HG02642 (cell line): ENCODE data around the gene PODN.

ENCODE experiments used
- ATAC-seq: cut with Tn5 transposase; IDR thresholded peaks from one replicate; pipeline ENCODE4 v1.9.1; 2021; ENCODE audit warnings: mild to moderate bottlenecking; ENCODE audit not compliant: unreplicated experiment, poor library complexity

PODN gene

DNA sequence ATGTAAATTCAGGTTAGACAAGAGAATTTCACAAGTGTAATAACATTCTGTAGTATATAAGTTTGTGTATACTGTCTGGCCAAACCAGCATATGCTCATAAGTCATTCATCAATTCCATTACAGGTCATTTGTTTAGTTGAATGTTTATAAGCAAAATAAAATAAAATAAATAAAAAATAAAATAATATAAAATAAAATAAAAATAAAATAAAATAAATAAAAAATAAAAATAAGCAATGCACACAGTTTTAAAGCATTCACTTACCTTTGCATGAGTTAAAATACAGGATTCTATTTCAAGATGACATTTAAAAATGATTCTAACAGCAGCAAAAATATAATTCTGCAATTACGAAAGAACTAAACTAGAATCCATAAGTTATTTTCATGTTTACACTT is 9.9 kb downstream of the PODN start:
- no peak for ATAC-seq

GRCh38 chr1:53073287-53073686 is 11.3 kb downstream of the PODN start:
- ATAC-seq = no peak

DNA sequence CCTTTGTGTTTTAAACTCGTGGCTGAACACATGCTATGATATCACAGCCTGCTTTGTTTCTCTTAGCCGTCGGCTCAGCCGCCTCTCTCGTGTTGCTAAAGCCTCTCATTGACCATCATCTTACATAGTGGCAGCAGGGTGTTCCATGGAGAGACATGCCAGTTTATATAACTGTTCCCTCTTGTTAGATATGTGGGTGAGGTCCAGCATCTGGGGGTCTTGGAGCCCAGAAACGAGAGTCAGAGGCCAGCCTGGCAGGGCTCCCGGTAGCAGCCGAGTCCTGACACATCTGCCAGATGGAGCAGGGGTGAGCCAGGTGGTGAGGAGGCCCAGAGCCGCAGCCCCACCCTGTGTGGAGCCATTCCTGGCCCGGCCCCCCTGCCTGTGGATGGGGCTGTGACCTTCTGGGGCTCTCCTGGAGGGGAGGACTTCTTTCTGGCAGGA is 11.9 kb downstream of the PODN start:
- no peak for ATAC-seq

DNA sequence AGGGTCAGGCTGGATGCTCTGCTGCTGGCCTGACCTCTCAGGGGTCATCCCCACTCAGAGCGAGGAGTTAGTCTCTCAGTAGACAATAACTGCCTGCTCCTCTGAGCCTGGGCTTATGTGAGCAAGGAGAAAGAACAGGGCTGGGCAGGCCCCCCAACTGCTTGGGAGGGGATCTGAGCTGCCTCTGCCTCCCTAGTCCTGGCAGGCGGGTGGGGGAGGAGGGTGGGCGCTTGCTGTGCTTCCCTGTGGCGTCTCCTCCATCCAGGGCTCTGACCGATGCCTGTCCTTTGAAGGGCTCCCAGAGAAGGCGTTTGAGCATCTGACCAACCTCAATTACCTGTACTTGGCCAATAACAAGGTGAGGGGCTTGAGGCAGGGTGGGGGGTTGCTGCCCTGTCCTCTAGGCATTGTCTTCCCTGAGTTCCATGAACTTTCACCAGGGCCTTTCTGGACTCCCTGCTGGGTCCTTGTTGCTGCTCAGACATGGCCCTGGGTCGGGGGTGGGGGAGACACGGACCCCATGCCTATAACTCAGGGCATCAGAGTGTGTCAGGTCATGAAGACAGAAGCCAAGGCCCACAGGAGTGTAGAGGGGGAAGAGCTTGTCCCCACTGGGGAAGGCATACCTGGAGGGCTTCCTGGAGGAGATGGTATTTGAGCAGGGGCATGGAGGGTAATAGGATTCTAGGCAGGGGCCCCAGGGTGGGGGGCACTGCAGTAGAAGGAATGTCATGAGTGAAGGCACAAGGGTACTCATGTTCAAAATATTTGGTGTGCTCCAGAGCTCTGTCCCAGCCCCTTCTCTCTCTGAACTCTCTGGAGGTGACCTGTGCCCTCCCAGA is 12.5 kb downstream of the PODN start:
- ATAC-seq = no peak

GRCh38 chr1:53075206-53075605 is 13.2 kb downstream of the PODN start:
- no peak for ATAC-seq

GRCh38 chr1:53075761-53076163 is 13.7 kb downstream of the PODN start:
- no peak for ATAC-seq

GRCh38 chr1:53076165-53076564 is 14.2 kb downstream of the PODN start:
- ATAC-seq = no peak

DNA sequence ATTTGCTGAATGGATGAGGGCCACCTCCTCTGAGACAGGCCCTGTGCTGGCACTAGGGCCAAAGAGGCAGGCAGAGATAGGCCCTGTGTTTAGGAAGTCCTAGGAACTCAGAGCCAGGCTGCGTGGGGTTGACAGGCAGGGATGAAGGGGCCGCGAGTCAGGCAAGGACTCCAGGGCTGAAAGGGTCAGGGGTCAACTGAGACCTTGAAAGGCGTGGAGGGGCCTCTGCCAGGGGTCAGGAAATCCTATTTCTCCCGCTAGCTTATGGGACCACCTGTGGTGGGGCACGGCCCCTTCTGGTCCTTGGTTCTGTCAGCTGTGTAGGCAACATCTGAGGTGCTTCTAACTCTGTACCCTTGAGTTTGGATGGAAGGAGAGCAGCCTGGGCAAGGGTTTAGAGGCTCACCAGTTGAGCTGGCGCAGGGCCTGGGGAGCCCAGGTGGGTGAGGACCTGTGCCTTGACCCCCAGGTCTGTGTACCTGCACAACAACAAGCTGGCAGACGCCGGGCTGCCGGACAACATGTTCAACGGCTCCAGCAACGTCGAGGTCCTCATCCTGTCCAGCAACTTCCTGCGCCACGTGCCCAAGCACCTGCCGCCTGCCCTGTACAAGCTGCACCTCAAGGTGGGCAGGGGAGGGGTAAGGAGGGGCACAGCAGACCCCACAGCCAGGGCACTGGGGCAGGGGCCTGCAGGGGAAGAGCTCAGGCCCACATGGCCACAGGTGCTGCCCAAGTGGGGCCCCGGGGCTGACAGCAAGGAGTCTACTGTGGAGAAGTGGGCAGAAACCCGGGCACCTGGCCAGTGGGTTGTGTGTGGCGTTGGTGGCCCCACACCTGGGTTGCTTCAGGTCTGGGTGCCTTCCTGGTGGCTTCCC is 14.9 kb downstream of the PODN start:
- ATAC-seq = no peak

DNA sequence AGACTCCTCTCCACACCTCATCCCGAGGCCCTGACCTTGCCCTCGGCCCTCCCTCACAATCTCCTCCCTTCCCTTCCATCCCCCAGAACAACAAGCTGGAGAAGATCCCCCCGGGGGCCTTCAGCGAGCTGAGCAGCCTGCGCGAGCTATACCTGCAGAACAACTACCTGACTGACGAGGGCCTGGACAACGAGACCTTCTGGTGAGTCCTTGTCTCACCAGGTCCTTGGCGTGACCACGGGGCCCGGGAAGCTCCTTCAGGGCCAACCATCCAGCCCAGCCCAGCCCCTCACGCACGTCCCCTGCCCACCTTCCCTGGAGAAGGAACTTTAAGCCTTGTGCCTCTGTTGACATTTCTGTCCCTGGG is 15.6 kb downstream of the PODN start:
- ATAC-seq = no peak

GRCh38 chr1:53078333-53079101 is 16.5 kb downstream of the PODN start:
- no peak for ATAC-seq

GRCh38 chr1:53079251-53079650 is 17.2 kb downstream of the PODN start:
- ATAC-seq = no peak

GRCh38 chr1:53080041-53080440 is 18.0 kb downstream of the PODN start:
- no peak for ATAC-seq

- ATAC-seq = no peak
These were observed 18.8 kb downstream of the PODN start for GRCh38 chr1:53080769-53081168.

- ATAC-seq = no peak
These were observed 19.5 kb downstream of the PODN start for GRCh38 chr1:53081384-53082066.

DNA sequence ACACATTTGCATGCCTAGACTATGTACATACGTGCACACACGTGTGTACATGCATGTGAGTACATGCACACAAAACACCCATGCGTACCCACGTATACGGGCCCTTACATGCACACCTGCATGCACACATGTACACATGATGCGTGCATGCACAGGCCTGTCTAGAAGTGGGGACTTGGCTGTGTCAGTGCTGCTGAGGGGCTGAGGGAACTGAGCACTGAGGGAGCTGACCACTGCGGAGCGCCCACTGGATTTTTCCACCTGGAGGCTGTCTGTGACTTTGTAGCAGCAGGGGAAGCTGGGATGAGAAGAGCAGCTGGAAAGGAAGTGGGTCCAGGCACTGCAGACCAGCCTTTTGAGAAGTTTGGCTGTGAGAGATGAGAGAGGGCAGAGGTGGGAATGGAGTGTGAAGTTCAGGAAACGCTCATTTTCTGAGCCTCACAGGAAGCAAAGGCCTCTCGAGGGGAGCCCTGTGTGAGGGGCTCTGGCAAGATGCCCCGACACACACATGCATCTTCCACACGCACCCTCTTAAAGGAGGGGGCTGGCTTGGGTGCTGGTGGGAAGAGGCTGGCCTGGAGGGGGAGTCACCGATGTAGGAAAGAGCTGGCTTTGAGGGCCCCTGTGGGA is 20.9 kb downstream of the PODN start:
- no peak for ATAC-seq

DNA sequence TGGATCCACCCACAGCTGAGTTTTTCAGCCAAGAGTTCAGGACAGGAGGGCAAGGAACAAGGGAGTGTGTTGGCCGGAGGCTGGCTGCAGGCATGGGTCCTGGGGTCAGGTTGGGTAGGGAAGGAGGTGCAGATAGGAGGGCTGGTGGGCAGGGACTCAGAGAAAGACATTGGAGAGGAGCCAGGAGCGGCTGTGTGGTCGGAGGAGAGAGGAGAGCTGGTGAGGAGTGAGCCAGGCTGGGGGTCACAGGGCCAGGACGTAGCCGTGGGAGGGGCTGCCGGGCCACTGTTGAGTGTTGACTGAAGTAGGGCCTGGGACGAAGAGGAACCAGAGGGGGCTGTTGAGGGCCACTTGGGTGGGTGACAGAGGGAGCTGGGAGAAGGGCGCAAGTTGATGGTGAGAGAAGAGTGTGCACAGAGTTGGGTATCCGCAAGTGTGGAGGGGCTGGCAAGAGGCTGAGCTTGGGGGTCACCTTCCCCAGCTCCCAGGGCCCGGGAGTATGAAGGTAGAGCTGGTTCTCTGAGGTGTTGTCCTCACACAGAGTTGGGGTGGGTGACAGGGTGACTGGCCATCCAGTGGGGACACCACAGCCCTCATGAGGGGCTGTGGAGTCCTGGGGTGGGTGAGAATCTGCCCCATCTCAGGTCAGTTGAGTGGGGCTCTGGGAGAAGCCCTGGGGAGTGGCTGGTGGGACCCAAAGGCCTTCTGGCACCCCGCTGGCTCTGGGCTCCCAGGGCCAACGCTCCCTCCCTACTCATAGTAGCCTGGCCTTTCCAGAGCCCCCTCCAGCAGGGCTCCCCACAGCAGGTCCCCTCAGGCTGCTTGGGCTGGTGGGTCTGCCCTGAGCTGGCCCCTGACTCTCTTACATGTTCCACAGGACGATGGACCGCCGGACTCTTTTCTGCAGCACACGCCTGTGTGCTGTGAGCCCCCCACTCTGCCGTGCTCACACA is 21.9 kb downstream of the PODN start:
- no peak for ATAC-seq

DNA sequence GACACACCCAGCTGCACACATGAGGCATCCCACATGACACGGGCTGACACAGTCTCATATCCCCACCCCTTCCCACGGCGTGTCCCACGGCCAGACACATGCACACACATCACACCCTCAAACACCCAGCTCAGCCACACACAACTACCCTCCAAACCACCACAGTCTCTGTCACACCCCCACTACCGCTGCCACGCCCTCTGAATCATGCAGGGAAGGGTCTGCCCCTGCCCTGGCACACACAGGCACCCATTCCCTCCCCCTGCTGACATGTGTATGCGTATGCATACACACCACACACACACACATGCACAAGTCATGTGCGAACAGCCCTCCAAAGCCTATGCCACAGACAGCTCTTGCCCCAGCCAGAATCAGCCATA is 22.6 kb downstream of the PODN start:
- no peak for ATAC-seq

DNA sequence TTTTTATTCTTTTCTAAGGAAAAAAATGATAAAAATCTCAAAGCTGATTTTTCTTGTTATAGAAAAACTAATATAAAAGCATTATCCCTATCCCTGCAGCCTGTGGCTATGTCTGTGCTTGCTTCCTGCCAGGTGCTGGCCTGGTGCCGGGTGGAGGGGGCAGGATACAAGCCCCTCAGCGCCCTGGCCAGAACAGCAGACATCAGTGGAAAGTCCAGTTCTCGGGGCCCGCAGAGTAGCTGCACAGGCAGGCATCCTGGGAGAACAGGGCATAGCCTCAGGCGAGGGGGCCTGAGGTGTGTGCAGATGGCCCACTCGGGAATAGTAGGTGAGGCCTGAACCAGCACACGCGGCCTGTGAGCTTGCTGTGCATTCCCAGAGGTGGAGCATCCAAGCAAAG is 23.4 kb downstream of the PODN start:
- ATAC-seq = no peak
